Activated T-helper 17 cell treated with anti-CD3 and anti-CD28 coated beads, Interleukin-2, amount 50 U/mL, for 72 hours (primary cell): ENCODE measurements around the gene UFC1. TPM values are rescaled to one million over a fixed set of nuclear protein-coding genes. Genes with fewer than 3 reads are reported as not detected.

Experiments
- ATAC-seq: fragments of 150-1000 bp; cut with Tn5 transposase; replicated peaks from 2 replicates; pipeline ENCODE4 v1.10.0; 2021; ENCODE audit warnings: mild to moderate bottlenecking, moderate library complexity
- H3K27ac Mint-ChIP-seq: one replicate; pipeline ENCODE4 v1.8.0; 2022; ENCODE audit warnings: mixed read lengths
- H3K27me3 Mint-ChIP-seq: one replicate; pipeline ENCODE4 v1.8.0; 2022; ENCODE audit warnings: mixed read lengths
- H3K36me3 Mint-ChIP-seq: one replicate; pipeline ENCODE4 v1.8.0; 2022; ENCODE audit warnings: low read depth, mild to moderate bottlenecking, mixed read lengths
- H3K4me1 Mint-ChIP-seq: one replicate; pipeline ENCODE4 v1.8.0; 2022; ENCODE audit warnings: mixed read lengths
- H3K4me3 Mint-ChIP-seq: one replicate; pipeline ENCODE4 v1.8.0; 2022; ENCODE audit warnings: mild to moderate bottlenecking, mixed read lengths
- H3K9me3 Mint-ChIP-seq: one replicate; pipeline ENCODE4 v1.8.0; 2022; ENCODE audit warnings: mixed read lengths
- total RNA-seq, 2 donors: library from RNA; stranded (reverse); gene quantifications; one replicate each; pipeline ENCODE4 v1.2.3, GENCODE V29; 2022

UFC1 gene
- total RNA-seq, 2 donors from 2014 or later = 184 to 209 TPM

GRCh38 chr1:161127649-161128048, 26.1 kb upstream of the UFC1 start:
- no peak for ATAC-seq
- no peak overlapping the region for H3K4me3 Mint-ChIP-seq
- no peaks in the 10 kb centered on the region for H3K9me3 Mint-ChIP-seq
- peak overlapping the region; percentile 5 for H3K27ac Mint-ChIP-seq
- no peaks in the 10 kb centered on the region for H3K27me3 Mint-ChIP-seq
- peaks cover 26% of the 10 kb centered on the region for H3K4me1 Mint-ChIP-seq
- H3K36me3 Mint-ChIP-seq = peaks cover 94% of the 10 kb centered on the region

- Mint-ChIP-seq H3K4me3 (no peak overlapping the region), H3K27me3 (no peaks in the 10 kb centered on the region), H3K9me3 (no peaks in the 10 kb centered on the region), H3K36me3 (peaks cover 83% of the 10 kb centered on the region), H3K4me1 (peaks cover 26% of the 10 kb centered on the region), H3K27ac (no peak overlapping the region)
- no peak for ATAC-seq
Observed at GRCh38 chr1:161128591-161129420, 25.0 kb upstream of the UFC1 start.

- Mint-ChIP-seq H3K4me1 (peaks cover 29% of the 10 kb centered on the region), H3K27me3 (no peaks in the 10 kb centered on the region), H3K27ac (peak overlapping the region; percentile 40), H3K4me3 (no peak overlapping the region), H3K36me3 (peaks cover 74% of the 10 kb centered on the region), H3K9me3 (no peaks in the 10 kb centered on the region)
- ATAC-seq = no peak
Observed at GRCh38 chr1:161130266-161130665, 23.5 kb upstream of the UFC1 start.

GRCh38 chr1:161131523-161132409, 22.0 kb upstream of the UFC1 start:
- Mint-ChIP-seq H3K27me3 (no peaks in the 10 kb centered on the region), H3K4me1 (peaks cover 26% of the 10 kb centered on the region), H3K9me3 (no peaks in the 10 kb centered on the region), H3K27ac (no peak overlapping the region), H3K36me3 (peaks cover 60% of the 10 kb centered on the region), H3K4me3 (no peak overlapping the region)
- ATAC-seq = no peak

- no peak within 1 kb of the TSS for H3K27ac Mint-ChIP-seq
- H3K9me3 Mint-ChIP-seq = no peaks in the 10 kb centered on the region
- ATAC-seq = peak; percentile 97
- H3K36me3 Mint-ChIP-seq = peaks cover 52% of the 10 kb centered on the region
- H3K4me1 Mint-ChIP-seq = peaks cover 20% of the 10 kb centered on the region
- no peaks in the 10 kb centered on the region for H3K27me3 Mint-ChIP-seq
- H3K4me3 Mint-ChIP-seq = no peak within 1 kb of the TSS
Observed at GRCh38 chr1:161132410-161133219, 21.2 kb upstream of the UFC1 start, which contains the start of gene DEDD. DEDD (minus strand) TSS chr1:161132667; CDS start chr1:161124462, 8,205 bp downstream.

GRCh38 chr1:161133220-161133740, 20.5 kb upstream of the UFC1 start:
- H3K4me1 Mint-ChIP-seq = peaks cover 20% of the 10 kb centered on the region
- H3K9me3 Mint-ChIP-seq = no peaks in the 10 kb centered on the region
- H3K27me3 Mint-ChIP-seq = no peaks in the 10 kb centered on the region
- peaks cover 45% of the 10 kb centered on the region for H3K36me3 Mint-ChIP-seq
- H3K27ac Mint-ChIP-seq = no peak overlapping the region
- no peak overlapping the region for H3K4me3 Mint-ChIP-seq
- peak; percentile 4 for ATAC-seq

GRCh38 chr1:161137881-161138280, 15.9 kb upstream of the UFC1 start:
- Mint-ChIP-seq H3K9me3 (no peaks in the 10 kb centered on the region), H3K4me3 (no peak overlapping the region), H3K27ac (no peak overlapping the region), H3K4me1 (peaks cover 3% of the 10 kb centered on the region), H3K27me3 (no peaks in the 10 kb centered on the region), H3K36me3 (peaks cover 7% of the 10 kb centered on the region)
- ATAC-seq = no peak

- no peak overlapping the region for H3K4me3 Mint-ChIP-seq
- H3K4me1 Mint-ChIP-seq = peaks cover 3% of the 10 kb centered on the region
- no peak for ATAC-seq
- H3K27me3 Mint-ChIP-seq = no peaks in the 10 kb centered on the region
- no peaks in the 10 kb centered on the region for H3K9me3 Mint-ChIP-seq
- peaks cover 7% of the 10 kb centered on the region for H3K36me3 Mint-ChIP-seq
- H3K27ac Mint-ChIP-seq = peak overlapping the region; percentile 20
Observed at GRCh38 chr1:161138431-161138830, 15.3 kb upstream of the UFC1 start.

GRCh38 chr1:161139766-161140165, 14.0 kb upstream of the UFC1 start:
- H3K4me1 Mint-ChIP-seq = peaks cover 3% of the 10 kb centered on the region
- no peak for ATAC-seq
- no peak overlapping the region for H3K4me3 Mint-ChIP-seq
- H3K9me3 Mint-ChIP-seq = no peaks in the 10 kb centered on the region
- no peak overlapping the region for H3K27ac Mint-ChIP-seq
- peaks cover 6% of the 10 kb centered on the region for H3K36me3 Mint-ChIP-seq
- no peaks in the 10 kb centered on the region for H3K27me3 Mint-ChIP-seq

GRCh38 chr1:161140755-161141400, 12.9 kb upstream of the UFC1 start:
- H3K9me3 Mint-ChIP-seq = no peaks in the 10 kb centered on the region
- no peaks in the 10 kb centered on the region for H3K36me3 Mint-ChIP-seq
- no peak for ATAC-seq
- no peaks in the 10 kb centered on the region for H3K4me1 Mint-ChIP-seq
- no peak overlapping the region for H3K4me3 Mint-ChIP-seq
- H3K27me3 Mint-ChIP-seq = no peaks in the 10 kb centered on the region
- no peak overlapping the region for H3K27ac Mint-ChIP-seq

GRCh38 chr1:161145832-161146231, 7.9 kb upstream of the UFC1 start:
- H3K4me3 Mint-ChIP-seq = no peak overlapping the region
- H3K36me3 Mint-ChIP-seq = no peaks in the 10 kb centered on the region
- no peak overlapping the region for H3K27ac Mint-ChIP-seq
- no peaks in the 10 kb centered on the region for H3K4me1 Mint-ChIP-seq
- no peak for ATAC-seq
- no peaks in the 10 kb centered on the region for H3K9me3 Mint-ChIP-seq
- no peaks in the 10 kb centered on the region for H3K27me3 Mint-ChIP-seq

- Mint-ChIP-seq H3K36me3 (peaks cover 39% of the 10 kb centered on the region), H3K4me1 (peaks cover 19% of the 10 kb centered on the region), H3K9me3 (no peaks in the 10 kb centered on the region), H3K27ac (peak overlapping the region; percentile 99), H3K27me3 (no peaks in the 10 kb centered on the region), H3K4me3 (peak overlapping the region; percentile 97)
- peak; percentile 14 for ATAC-seq
Observed at GRCh38 chr1:161153176-161153575, 602 bp upstream of the UFC1 start.

GRCh38 chr1:161157867-161158266, 4.1 kb downstream of the UFC1 start:
- no peaks in the 10 kb centered on the region for H3K27me3 Mint-ChIP-seq
- H3K4me1 Mint-ChIP-seq = peaks cover 38% of the 10 kb centered on the region
- H3K36me3 Mint-ChIP-seq = peaks cover 81% of the 10 kb centered on the region
- peak overlapping the region; percentile 83 for H3K4me3 Mint-ChIP-seq
- peak overlapping the region; percentile 92 for H3K27ac Mint-ChIP-seq
- H3K9me3 Mint-ChIP-seq = no peaks in the 10 kb centered on the region
- no peak for ATAC-seq
